ENCODE results near the gene PACRG. TPM values are rescaled to one million over a fixed set of nuclear protein-coding genes. Genes with fewer than 3 reads are reported as not detected.

PACRG gene
- total and polyA plus RNA-seq, 2 of the 4 experiments (the other 2 are of a cell fraction): not detected

- Histone ChIP-seq H2BK20ac (ENCODE audit: low read depth, low read length) (no peak overlapping the region), H3K9me3 (ENCODE audit: control insufficient read depth, insufficient read depth, low read length) (peaks cover 5% of the 10 kb centered on the region), H3K23ac (ENCODE audit: low read depth, low read length) (no peak overlapping the region), H3K4me1 (ENCODE audit: control insufficient read depth, insufficient read depth, low read length) (no peaks in the 10 kb centered on the region), H3K36me3 (ENCODE audit: control insufficient read depth, insufficient read depth, low read length) (no peaks in the 10 kb centered on the region), H2BK15ac (ENCODE audit: low read depth, low read length) (no peak overlapping the region), H2BK120ac (ENCODE audit: low read depth, low read length) (no peak overlapping the region), H4K91ac (ENCODE audit: insufficient read depth, low read depth, low read length) (no peak overlapping the region), H3K27me3 (ENCODE audit: control insufficient read depth, insufficient read depth, low read length) (no peaks in the 10 kb centered on the region), H2AFZ (replicated peaks; ENCODE audit: low read length, poor library complexity) (no peak overlapping the region), H3K79me1 (ENCODE audit: low read depth in 1 of 2, low read length in 2 of 2) (no peaks in the 10 kb centered on the region), H3K4ac (ENCODE audit: low read depth, low read length) (no peak overlapping the region), H3K4me3 (ENCODE audit: insufficient read depth, low read depth, low read length) (no peak overlapping the region), H3K9me1 (ENCODE audit: insufficient read depth, low read length) (no peaks in the 10 kb centered on the region), H4K8ac (ENCODE audit: low read depth in 2 of 2, low read length in 2 of 2) (no peak overlapping the region), H2AK9ac (replicated peaks; ENCODE audit: low read depth, low read length, poor library complexity) (no peak overlapping the region), H4K20me1 (ENCODE audit: insufficient read depth, low read length) (no peaks in the 10 kb centered on the region), H2AK5ac (ENCODE audit: low read depth, low read length) (no peak overlapping the region), H3K27ac (ENCODE audit: insufficient read depth, low read length) (no peak overlapping the region), H3K4me2 (ENCODE audit: low read depth, low read length) (no peak overlapping the region), H3K9ac (ENCODE audit: low read depth, low read length) (no peak overlapping the region), H4K5ac (ENCODE audit: low read depth, low read length) (no peak overlapping the region), H3K18ac (ENCODE audit: low read depth, low read length) (no peak overlapping the region), H3K56ac (ENCODE audit: extremely low read depth, insufficient read depth, low read length) (no peak overlapping the region), H3K14ac (replicated peaks; ENCODE audit: low read depth, low read length) (no peak overlapping the region), H2BK5ac (ENCODE audit: low read depth, low read length, poor library complexity, severe bottlenecking) (no peak overlapping the region)
- POLR2A ChIA-PET (ENCODE audit: unreplicated experiment): no interaction called here
- CTCF ChIA-PET: no interaction called here
- intact Hi-C loops (cut with micrococcal nuclease) (no loop called here), in situ Hi-C loops (cut with MboI; ENCODE audit: low sequenced_read_pairs) (no loop called here), dilution Hi-C loops (cut with HindIII; ENCODE audit: low sequenced_read_pairs, unreplicated experiment) (no loop called here)
- BruUV-seq (replicated peaks): no TSS peak
- TF ChIP-seq CEBPB (IDR thresholded peaks at IDR 0.05; ENCODE audit: low read depth, low read length) (no peak), FOS (IDR thresholded peaks at IDR 0.05; ENCODE audit: low read depth, low read length) (no peak), USF2 (IDR thresholded peaks at IDR 0.05; ENCODE audit: low read depth, low read length) (no peak), MAFK (IDR thresholded peaks at IDR 0.05; ENCODE audit: low read depth, low read length) (no peak), POLR2A (IDR thresholded peaks at IDR 0.05; ENCODE audit: low read depth, low read length) (no peak), CHD1 (IDR thresholded peaks at IDR 0.05; ENCODE audit: low read depth, low read length) (no peak), RFX5 (IDR thresholded peaks at IDR 0.05; ENCODE audit: low read depth, low read length) (no peak), BHLHE40 (IDR thresholded peaks at IDR 0.05; ENCODE audit: low read depth, low read length) (no peak), MAZ (IDR thresholded peaks at IDR 0.05; ENCODE audit: borderline replicate concordance, low read depth, low read length) (no peak), SMC3 (IDR thresholded peaks at IDR 0.05; ENCODE audit: low read depth, low read length) (no peak), NFE2L2 (IDR thresholded peaks at IDR 0.05; ENCODE audit: low read depth, low read length) (no peak), RAD21 (IDR thresholded peaks at IDR 0.05; ENCODE audit: low read length) (no peak), RCOR1 (IDR thresholded peaks at IDR 0.05; ENCODE audit: insufficient replicate concordance, low read length) (no peak)
- TF ChIP-seq, protein P1, sequence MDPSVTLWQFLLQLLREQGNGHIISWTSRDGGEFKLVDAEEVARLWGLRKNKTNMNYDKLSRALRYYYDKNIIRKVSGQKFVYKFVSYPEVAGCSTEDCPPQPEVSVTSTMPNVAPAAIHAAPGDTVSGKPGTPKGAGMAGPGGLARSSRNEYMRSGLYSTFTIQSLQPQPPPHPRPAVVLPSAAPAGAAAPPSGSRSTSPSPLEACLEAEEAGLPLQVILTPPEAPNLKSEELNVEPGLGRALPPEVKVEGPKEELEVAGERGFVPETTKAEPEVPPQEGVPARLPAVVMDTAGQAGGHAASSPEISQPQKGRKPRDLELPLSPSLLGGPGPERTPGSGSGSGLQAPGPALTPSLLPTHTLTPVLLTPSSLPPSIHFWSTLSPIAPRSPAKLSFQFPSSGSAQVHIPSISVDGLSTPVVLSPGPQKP (IDR thresholded peaks at IDR 0.05; ENCODE audit: borderline replicate concordance, low read depth, low read length): no peak
- DNase-seq (no peak), ATAC-seq (ENCODE audit: low read depth) (no peak)
These were observed 42.4 kb downstream of the PACRG start for GRCh38 chr6:162770136-162770535.
